Measurements from ENCODE around the gene PIGC.

Gene PIGC

DNA sequence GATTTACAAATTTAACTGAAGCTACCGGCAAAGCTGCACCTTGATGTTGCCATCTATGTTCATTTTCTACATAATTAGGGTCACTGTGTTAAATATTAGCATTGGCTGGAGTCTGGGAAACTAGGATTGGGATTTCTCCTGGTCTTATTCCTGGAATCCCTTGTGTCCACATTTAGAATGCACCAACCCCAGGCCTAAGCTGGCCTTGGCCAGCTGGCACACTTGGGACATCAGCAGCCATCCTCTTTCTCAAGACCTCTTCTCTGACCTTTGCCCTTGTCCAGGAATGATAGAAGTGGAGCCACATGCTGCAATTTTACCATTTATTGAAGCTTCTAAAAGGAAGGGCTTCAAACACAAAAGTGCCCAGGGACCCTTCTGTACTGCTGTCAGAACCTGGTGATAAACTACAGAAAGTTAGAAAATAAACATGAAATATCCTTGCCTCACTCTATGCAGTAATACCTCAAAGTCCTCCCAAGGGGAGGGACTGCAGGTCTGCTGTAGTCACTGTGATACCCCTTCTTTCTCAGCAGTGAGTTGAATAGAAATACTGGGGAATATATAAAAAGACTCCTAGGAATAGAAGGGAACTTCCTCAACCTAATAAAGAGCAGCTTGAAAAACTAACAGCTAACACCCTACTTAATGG, 13.7 kb upstream of the PIGC start:
- no peak overlapping the region for H3K4me3 ChIP-seq (ENCODE audit: low read depth, low read length)
- no peak for DNase-seq (ENCODE audit: low read depth)
- TF ChIP-seq POLR2A (IDR thresholded peaks at IDR 0.05; ENCODE audit: extremely low read depth, insufficient read length), result no peak
- no peak for TF ChIP-seq MYC (IDR thresholded peaks at IDR 0.05; ENCODE audit: low read depth, low read length)
- TF ChIP-seq CTCF (IDR thresholded peaks at IDR 0.05; ENCODE audit: low read depth, low read length), result no peak

DNA sequence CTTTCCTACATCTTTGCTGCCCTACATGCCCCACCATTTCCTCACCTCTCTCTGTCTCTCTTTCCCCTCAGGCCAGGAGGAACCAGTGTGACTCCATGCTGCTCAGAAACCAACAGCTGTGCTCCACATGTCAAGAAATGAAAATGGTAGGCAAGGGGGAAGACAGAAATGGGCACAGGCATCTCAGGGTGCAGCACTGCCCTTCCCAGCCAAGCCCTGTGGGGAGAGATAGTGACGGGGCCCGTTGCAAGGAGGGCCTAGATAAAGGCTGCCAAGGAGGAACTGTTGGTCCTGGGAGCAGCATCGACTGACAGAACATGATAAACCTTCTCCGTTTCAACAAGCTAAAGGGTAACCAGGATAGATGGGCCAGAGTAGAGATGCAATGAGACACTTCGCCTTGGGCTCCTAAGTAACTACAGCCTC, 12.5 kb upstream of the PIGC start:
- H3K4me3 ChIP-seq (ENCODE audit: low read depth, low read length), result no peak overlapping the region
- no peak for DNase-seq (ENCODE audit: low read depth)
- TF ChIP-seq, protein P1, sequence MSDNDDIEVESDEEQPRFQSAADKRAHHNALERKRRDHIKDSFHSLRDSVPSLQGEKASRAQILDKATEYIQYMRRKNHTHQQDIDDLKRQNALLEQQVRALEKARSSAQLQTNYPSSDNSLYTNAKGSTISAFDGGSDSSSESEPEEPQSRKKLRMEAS (IDR thresholded peaks at IDR 0.05; ENCODE audit: low read depth, low read length), result no peak
- TF ChIP-seq MYC (IDR thresholded peaks at IDR 0.05; ENCODE audit: low read depth, low read length) (no peak), CTCF (IDR thresholded peaks at IDR 0.05; ENCODE audit: low read depth, low read length) (no peak), POLR2A (IDR thresholded peaks at IDR 0.05; ENCODE audit: extremely low read depth, insufficient read length) (no peak)

GRCh38 chr1:172455451-172455850, 11.6 kb upstream of the PIGC start:
- no peak overlapping the region for H3K4me3 ChIP-seq (ENCODE audit: low read depth, low read length)
- DNase-seq (ENCODE audit: low read depth), result no peak
- TF ChIP-seq CTCF (IDR thresholded peaks at IDR 0.05; ENCODE audit: low read depth, low read length), result no peak
- TF ChIP-seq MYC (IDR thresholded peaks at IDR 0.05; ENCODE audit: low read depth, low read length), result no peak
- no peak for TF ChIP-seq POLR2A (IDR thresholded peaks at IDR 0.05; ENCODE audit: extremely low read depth, insufficient read length)
- TF ChIP-seq, protein P1 (IDR thresholded peaks at IDR 0.05; ENCODE audit: low read depth, low read length), result no peak

GRCh38 chr1:172453607-172454006, 9.7 kb upstream of the PIGC start:
- TF ChIP-seq, protein P1 (IDR thresholded peaks at IDR 0.05; ENCODE audit: low read depth, low read length), result no peak
- TF ChIP-seq POLR2A (IDR thresholded peaks at IDR 0.05; ENCODE audit: extremely low read depth, insufficient read length) (no peak), MYC (IDR thresholded peaks at IDR 0.05; ENCODE audit: low read depth, low read length) (no peak), CTCF (IDR thresholded peaks at IDR 0.05; ENCODE audit: low read depth, low read length) (no peak)
- no peak overlapping the region for H3K4me3 ChIP-seq (ENCODE audit: low read depth, low read length)

DNA sequence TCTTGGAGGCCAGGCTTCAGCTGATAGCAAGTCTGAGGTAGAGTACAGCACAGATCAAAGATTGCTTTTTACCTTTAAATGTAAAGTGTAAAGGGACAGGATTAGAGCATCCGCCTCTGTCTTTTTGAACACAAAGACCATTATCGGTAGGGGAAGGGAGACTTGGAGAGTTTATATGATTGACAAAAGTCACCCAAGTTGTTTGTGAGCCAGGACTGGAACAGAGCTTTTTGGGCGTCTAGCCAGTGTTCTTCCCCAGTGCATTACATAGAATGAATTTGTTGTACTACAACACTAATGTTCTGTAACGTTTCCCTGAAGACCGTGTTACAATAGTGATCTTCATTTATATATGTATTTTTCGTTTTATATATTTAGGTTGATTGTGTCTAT, 9.3 kb upstream of the PIGC start:
- no peak for DNase-seq (ENCODE audit: low read depth)

More at GRCh38 chr1:172453607-172454006, 9.7 kb upstream of the PIGC start:
- no peak for DNase-seq (ENCODE audit: low read depth)

More for the DNA sequence above, 9.3 kb upstream of the PIGC start:
- no peak for TF ChIP-seq CTCF (IDR thresholded peaks at IDR 0.05; ENCODE audit: low read depth, low read length)
- no peak for TF ChIP-seq MYC (IDR thresholded peaks at IDR 0.05; ENCODE audit: low read depth, low read length)
- no peak overlapping the region for H3K4me3 ChIP-seq (ENCODE audit: low read depth, low read length)

All from NB4 (cell line).